H9 (cell line): ENCODE measurements around the gene CLDN8. TPM values are rescaled to one million over a fixed set of nuclear protein-coding genes. Genes with fewer than 3 reads are reported as not detected.

Source experiments
- DNase-seq: peaks from one replicate; pipeline ENCODE4 v3.0.0-alpha.2; 2017
- H2AFZ ChIP-seq: one replicate; pipeline ENCODE4 v1.6.1; 2013; ENCODE audit warnings: mild to moderate bottlenecking, low read length, control low read depth, moderate library complexity
- H2AK5ac ChIP-seq: 2 replicates; pipeline ENCODE4 v1.6.1; 2013; ENCODE audit warnings: low read length, control low read depth, mixed read lengths; ENCODE audit not compliant: insufficient read length
- H2BK120ac ChIP-seq: one replicate; pipeline ENCODE4 v1.6.1; 2013; ENCODE audit warnings: low read depth, mild to moderate bottlenecking, low read length, control low read depth, inconsistent platforms; ENCODE audit not compliant: poor library complexity, severe bottlenecking
- H2BK12ac ChIP-seq: 2 replicates; pipeline ENCODE4 v1.6.1; 2013; ENCODE audit warnings: low read length, control low read depth, mixed read lengths, low read depth; ENCODE audit not compliant: insufficient read length
- H2BK15ac ChIP-seq: 2 replicates; pipeline ENCODE4 v1.6.1; 2013; ENCODE audit warnings: low read depth, low read length, control low read depth
- H2BK20ac ChIP-seq: one replicate; pipeline ENCODE4 v1.6.1; 2013; ENCODE audit warnings: low read depth, mild to moderate bottlenecking, low read length, control low read depth, inconsistent platforms; ENCODE audit not compliant: poor library complexity, severe bottlenecking
- H2BK5ac ChIP-seq: 2 replicates; pipeline ENCODE4 v1.6.1; 2013; ENCODE audit warnings: low read length, control low read depth, mixed read lengths; ENCODE audit not compliant: insufficient read length
- H3K14ac ChIP-seq: 2 replicates; pipeline ENCODE4 v1.6.1; 2013; ENCODE audit warnings: low read length, control low read depth; ENCODE audit not compliant: insufficient read depth
- H3K18ac ChIP-seq: 2 replicates; pipeline ENCODE4 v1.6.1; 2013; ENCODE audit warnings: low read depth, mild to moderate bottlenecking, mixed read lengths, low read length, control low read depth; ENCODE audit not compliant: insufficient read length
- H3K23ac ChIP-seq: 2 replicates; pipeline ENCODE4 v1.6.1; 2013; ENCODE audit warnings: low read length, control low read depth, mixed read lengths, low read depth; ENCODE audit not compliant: insufficient read length
- H3K23me2 ChIP-seq: 2 replicates; pipeline ENCODE4 v1.6.1; 2013; ENCODE audit warnings: low read depth, mild to moderate bottlenecking, mixed read lengths, low read length, control low read depth; ENCODE audit not compliant: insufficient read length, poor library complexity, severe bottlenecking
- H3K27ac ChIP-seq: 2 replicates; pipeline ENCODE4 v1.5.1; 2013; ENCODE audit warnings: low read length, control low read depth, mixed read lengths, low read depth; ENCODE audit not compliant: insufficient read length
- H3K27me3 ChIP-seq: 2 replicates; pipeline ENCODE4 v1.6.1; 2013; ENCODE audit warnings: low read length, control low read depth, inconsistent platforms; ENCODE audit not compliant: insufficient read depth
- H3K4ac ChIP-seq: 2 replicates; pipeline ENCODE4 v1.6.1; 2013; ENCODE audit warnings: low read depth, mild to moderate bottlenecking, control low read depth, inconsistent platforms, low read length, moderate library complexity
- H3K4me1 ChIP-seq: 2 replicates; pipeline ENCODE4 v1.6.1; 2013; ENCODE audit warnings: low read length, control low read depth, inconsistent platforms; ENCODE audit not compliant: insufficient read depth
- H3K4me2 ChIP-seq: 2 replicates; pipeline ENCODE4 v1.6.1; 2013; ENCODE audit warnings: low read length, control low read depth, mixed read lengths; ENCODE audit not compliant: insufficient read length, insufficient read depth
- H3K56ac ChIP-seq: 2 replicates; pipeline ENCODE4 v1.6.1; 2013; ENCODE audit warnings: low read depth, mild to moderate bottlenecking, mixed read lengths, low read length, control low read depth; ENCODE audit not compliant: insufficient read length
- H3K79me1 ChIP-seq: 2 replicates; pipeline ENCODE4 v1.6.1; 2013; ENCODE audit warnings: low read depth, mild to moderate bottlenecking, moderate library complexity, low read length, control low read depth, inconsistent platforms; ENCODE audit not compliant: insufficient read depth, poor library complexity, severe bottlenecking
- H3K79me2 ChIP-seq: 2 replicates; pipeline ENCODE4 v1.6.1; 2013; ENCODE audit warnings: low read length, control low read depth, inconsistent platforms; ENCODE audit not compliant: insufficient read depth
- H3K9ac ChIP-seq: 2 replicates; pipeline ENCODE4 v1.6.1; 2013; ENCODE audit warnings: low read length, control low read depth, mixed read lengths; ENCODE audit not compliant: insufficient read length; ENCODE audit errors: extremely low read depth
- H3K9me3 ChIP-seq: one replicate; pipeline ENCODE4 v1.6.1; 2013; ENCODE audit warnings: low read depth, low read length, inconsistent platforms; ENCODE audit not compliant: control insufficient read depth
- H3T11ph ChIP-seq: one replicate; pipeline ENCODE4 v1.6.1; 2013; ENCODE audit warnings: mild to moderate bottlenecking, low read length, control low read depth, inconsistent platforms
- H4K20me1 ChIP-seq: one replicate; pipeline ENCODE4 v1.6.1; 2013; ENCODE audit not compliant: control insufficient read depth, insufficient read length, insufficient read depth
- H4K5ac ChIP-seq: 2 replicates; pipeline ENCODE4 v1.6.1; 2013; ENCODE audit warnings: low read depth, mild to moderate bottlenecking, mixed read lengths, low read length, control low read depth; ENCODE audit not compliant: insufficient read length
- H4K8ac ChIP-seq: replicated peaks from 2 replicates; pipeline ENCODE4 v1.6.1; 2013; ENCODE audit warnings: low read length, control low read depth, mixed read lengths, low read depth; ENCODE audit not compliant: insufficient read length
- H4K91ac ChIP-seq: 2 replicates; pipeline ENCODE4 v1.6.1; 2013; ENCODE audit warnings: low read depth, mild to moderate bottlenecking, moderate library complexity, mixed read lengths, low read length, control low read depth; ENCODE audit not compliant: insufficient read length
- H3K27ac Mint-ChIP-seq, 3 experiments: 2 replicates in 2 of 3; 3 replicates in 1 of 3; pipeline ENCODE4 v1.8.0; 2020 to 2021; ENCODE audit warnings: mixed read lengths in 3 of 3, mild to moderate bottlenecking in 1 of 3, moderate library complexity in 1 of 3
- H3K27me3 Mint-ChIP-seq: 2 replicates; pipeline ENCODE4 v1.8.0; 2021; ENCODE audit warnings: low read depth, mild to moderate bottlenecking, moderate library complexity, mixed read lengths
- H3K36me3 Mint-ChIP-seq, 3 experiments: 2 replicates in 2 of 3; 3 replicates in 1 of 3; pipeline ENCODE4 v1.8.0; 2020 to 2021; ENCODE audit warnings: low read depth in 3 of 3, mixed read lengths in 3 of 3; ENCODE audit not compliant: insufficient read depth in 1 of 3
- H3K4me1 Mint-ChIP-seq, 2 experiments: 2 replicates each; pipeline ENCODE4 v1.8.0; 2020; ENCODE audit warnings: mixed read lengths in 2 of 2
- H3K4me3 Mint-ChIP-seq, 2 experiments: 2 replicates in 1 of 2; 3 replicates in 1 of 2; pipeline ENCODE4 v1.8.0; 2020 to 2021; ENCODE audit warnings: mild to moderate bottlenecking in 2 of 2, mixed read lengths in 2 of 2, moderate library complexity in 1 of 2
- H3K9me3 Mint-ChIP-seq, 2 experiments: 2 replicates in 1 of 2; 3 replicates in 1 of 2; pipeline ENCODE4 v1.8.0; 2020; ENCODE audit warnings: mild to moderate bottlenecking in 2 of 2, mixed read lengths in 2 of 2, moderate library complexity in 1 of 2
- total RNA-seq: library from RNA; stranded (reverse); gene quantifications from 2 replicates; pipeline ENCODE4 v1.2.1, GENCODE V29; 2021
- TF ChIP-seq, protein P1 (sequence below): fragments of 200-600 bp; sonication (generic); conservative IDR thresholded peaks from 3 replicates; pipeline ENCODE4 v1.8.0; 2021; ENCODE audit warnings: antibody characterized with exemption, mild to moderate bottlenecking

The CLDN8 gene
- total RNA-seq, 1 experiment from 2014 or later, result not detected

DNA sequence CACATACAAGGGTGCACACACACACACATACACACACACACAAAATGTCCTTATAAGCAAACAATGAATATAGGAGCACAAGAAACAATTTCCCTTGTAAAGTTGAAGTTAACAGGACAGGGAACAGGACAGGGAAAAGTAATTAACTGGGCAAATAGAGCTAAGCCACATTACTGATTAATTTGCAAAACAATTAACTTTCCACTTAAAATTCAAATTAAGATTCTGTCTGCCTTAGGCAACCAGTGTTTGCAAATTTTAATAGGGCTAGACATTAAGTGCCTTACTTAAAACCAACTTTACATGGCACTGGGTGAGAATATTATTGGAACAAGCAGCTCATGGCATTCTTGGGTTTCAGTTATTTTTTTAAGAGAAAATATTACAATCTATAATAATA, 6.8 kb upstream of the CLDN8 start:
- no peak overlapping the region for H2AFZ ChIP-seq
- H3K4me1 Mint-ChIP-seq, result peaks cover 3 to 5% of the 10 kb centered on the region in 2 experiments
- no peaks in the 10 kb centered on the region for H3K4me1 ChIP-seq
- H3K9me3 ChIP-seq, result no peaks in the 10 kb centered on the region
- H3K4ac ChIP-seq, result no peak overlapping the region
- no peak overlapping the region for H3T11ph ChIP-seq
- no peak overlapping the region for H2BK12ac ChIP-seq
- TF ChIP-seq, protein P1, sequence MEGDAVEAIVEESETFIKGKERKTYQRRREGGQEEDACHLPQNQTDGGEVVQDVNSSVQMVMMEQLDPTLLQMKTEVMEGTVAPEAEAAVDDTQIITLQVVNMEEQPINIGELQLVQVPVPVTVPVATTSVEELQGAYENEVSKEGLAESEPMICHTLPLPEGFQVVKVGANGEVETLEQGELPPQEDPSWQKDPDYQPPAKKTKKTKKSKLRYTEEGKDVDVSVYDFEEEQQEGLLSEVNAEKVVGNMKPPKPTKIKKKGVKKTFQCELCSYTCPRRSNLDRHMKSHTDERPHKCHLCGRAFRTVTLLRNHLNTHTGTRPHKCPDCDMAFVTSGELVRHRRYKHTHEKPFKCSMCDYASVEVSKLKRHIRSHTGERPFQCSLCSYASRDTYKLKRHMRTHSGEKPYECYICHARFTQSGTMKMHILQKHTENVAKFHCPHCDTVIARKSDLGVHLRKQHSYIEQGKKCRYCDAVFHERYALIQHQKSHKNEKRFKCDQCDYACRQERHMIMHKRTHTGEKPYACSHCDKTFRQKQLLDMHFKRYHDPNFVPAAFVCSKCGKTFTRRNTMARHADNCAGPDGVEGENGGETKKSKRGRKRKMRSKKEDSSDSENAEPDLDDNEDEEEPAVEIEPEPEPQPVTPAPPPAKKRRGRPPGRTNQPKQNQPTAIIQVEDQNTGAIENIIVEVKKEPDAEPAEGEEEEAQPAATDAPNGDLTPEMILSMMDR, result no peak
- no peak overlapping the region for H3K56ac ChIP-seq
- H4K91ac ChIP-seq, result no peak overlapping the region
- no peaks in the 10 kb centered on the region for H3K9me3 Mint-ChIP-seq
- no peak overlapping the region for H4K8ac ChIP-seq
- no peak overlapping the region for H4K5ac ChIP-seq
- no peaks in the 10 kb centered on the region for H4K20me1 ChIP-seq
- no peaks in the 10 kb centered on the region for H3K79me2 ChIP-seq
- H3K27ac ChIP-seq, result no peak overlapping the region
- H3K4me2 ChIP-seq, result no peak overlapping the region
- no peak overlapping the region for H2AK5ac ChIP-seq
- H3K23me2 ChIP-seq, result no peaks in the 10 kb centered on the region
- no peak overlapping the region for H3K4me3 Mint-ChIP-seq
- H3K18ac ChIP-seq, result no peak overlapping the region
- H3K27me3 ChIP-seq, result no peaks in the 10 kb centered on the region
- no peak for DNase-seq
- H3K27ac Mint-ChIP-seq, result no peak overlapping the region
- H3K23ac ChIP-seq, result no peak overlapping the region
- no peak overlapping the region for H2BK5ac ChIP-seq
- no peaks in the 10 kb centered on the region for H3K79me1 ChIP-seq
- no peaks in the 10 kb centered on the region for H3K36me3 Mint-ChIP-seq
- H3K27me3 Mint-ChIP-seq, result no peaks in the 10 kb centered on the region
- no peak overlapping the region for H2BK15ac ChIP-seq
- H2BK20ac ChIP-seq, result no peak overlapping the region
- H3K14ac ChIP-seq, result no peak overlapping the region
- no peak overlapping the region for H2BK120ac ChIP-seq
- H3K9ac ChIP-seq, result no peak overlapping the region
